Activated B cell treated with CpG ODN at 0.5 μM for 24 hours (primary cell): ENCODE data around the gene KCNK2. TPM values are rescaled to one million over a fixed set of nuclear protein-coding genes. Genes with fewer than 3 reads are reported as not detected.

Experiments used
- ATAC-seq: fragments of 200-7000 bp; cut with Tn5 transposase; one replicate; pipeline ENCODE4 v1.10.0; 2021; ENCODE audit warnings: low read depth, mild to moderate bottlenecking, moderate library complexity
- CTCF ChIA-PET: fragments of 350-600 bp; sonication (Branson Sonifier 250); formaldehyde crosslinking; loops from one replicate; lab custom pipeline; 2021; ENCODE audit warnings: antibody characterized with exemption; lab: Charles Lee
- POLR2A ChIA-PET: fragments of 350-600 bp; sonication (Branson Sonifier 250); formaldehyde crosslinking; loops from one replicate; lab custom pipeline; 2021; ENCODE audit warnings: antibody characterized with exemption; lab: Charles Lee
- DNase-seq: peaks from one replicate; pipeline ENCODE4 v3.0.0; 2022
- H3K27ac Mint-ChIP-seq: one replicate; pipeline ENCODE4 v1.8.0; 2020; ENCODE audit warnings: mixed read lengths
- H3K27me3 Mint-ChIP-seq: one replicate; pipeline ENCODE4 v1.8.0; 2021; ENCODE audit warnings: mixed read lengths
- H3K36me3 Mint-ChIP-seq: one replicate; pipeline ENCODE4 v1.8.0; 2021; ENCODE audit warnings: low read depth, mixed read lengths
- H3K4me1 Mint-ChIP-seq: one replicate; pipeline ENCODE4 v1.8.0; 2021; ENCODE audit warnings: mixed read lengths
- H3K4me3 Mint-ChIP-seq: one replicate; pipeline ENCODE4 v1.8.0; 2020; ENCODE audit warnings: mild to moderate bottlenecking, mixed read lengths
- H3K9me3 Mint-ChIP-seq: one replicate; pipeline ENCODE4 v1.8.0; 2020; ENCODE audit warnings: mixed read lengths
- CTCF ChIP-seq: fragments of 200-600 bp; IDR thresholded peaks from one replicate; pipeline ENCODE4 v1.8.0; 2022; ENCODE audit warnings: antibody characterized with exemption, mild to moderate bottlenecking
- intact Hi-C: fragments of 100-400 bp; cut with micrococcal nuclease; formaldehyde crosslinking; loops from one replicate; pipeline ENCODE4 v1.15.1; 2024
- total RNA-seq: library from RNA; stranded (reverse); gene quantifications from 2 replicates; pipeline ENCODE4 v1.2.3, GENCODE V29; 2022

KCNK2 gene
- total RNA-seq, 1 donor from 2014 or later = not detected

DNA sequence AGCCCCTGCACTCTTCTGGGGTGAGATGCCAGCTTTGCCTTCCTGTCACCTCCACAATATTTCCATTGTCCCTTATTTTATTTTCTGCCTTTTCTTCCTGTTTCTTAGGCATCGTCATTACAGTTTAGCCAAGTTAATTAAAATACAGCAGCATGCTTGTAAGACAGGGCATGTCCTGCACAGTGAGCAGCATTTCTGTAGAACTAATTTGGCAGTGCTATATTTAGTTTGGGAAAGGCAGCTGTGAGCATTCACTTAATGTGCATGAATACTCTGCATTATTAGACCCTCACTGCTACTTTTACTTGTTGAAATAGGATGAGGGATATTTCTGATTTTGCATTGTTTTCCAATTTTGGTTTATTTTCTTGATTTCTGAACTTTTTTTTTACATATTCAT lies 133.3 kb downstream of the KCNK2 start:
- DNase-seq (no peak), ATAC-seq (no peak)
- POLR2A ChIA-PET = no interaction called here
- CTCF ChIA-PET = no interaction called here
- Mint-ChIP-seq H3K4me1 (no peaks in the 10 kb centered on the region), H3K27me3 (no peaks in the 10 kb centered on the region), H3K4me3 (no peak overlapping the region), H3K36me3 (no peaks in the 10 kb centered on the region), H3K27ac (no peak overlapping the region), H3K9me3 (no peaks in the 10 kb centered on the region)
- TF ChIP-seq CTCF = no peak
- intact Hi-C loops = no loop called here

- DNase-seq = no peak
- H3K27me3 Mint-ChIP-seq = no peaks in the 10 kb centered on the region
- POLR2A ChIA-PET = no interaction called here
- intact Hi-C loops = no loop called here
- H3K4me1 Mint-ChIP-seq = no peaks in the 10 kb centered on the region
- no peak for ATAC-seq
- CTCF ChIA-PET = no interaction called here
- no peak overlapping the region for H3K27ac Mint-ChIP-seq
- H3K9me3 Mint-ChIP-seq = no peaks in the 10 kb centered on the region
- no peaks in the 10 kb centered on the region for H3K36me3 Mint-ChIP-seq
- no peak for TF ChIP-seq CTCF
- H3K4me3 Mint-ChIP-seq = no peak overlapping the region
Measured at GRCh38 chr1:215219372-215219771, 136.8 kb downstream of the KCNK2 start.

- Mint-ChIP-seq H3K4me1 (no peaks in the 10 kb centered on the region), H3K27me3 (no peaks in the 10 kb centered on the region), H3K4me3 (no peak overlapping the region), H3K36me3 (no peaks in the 10 kb centered on the region), H3K27ac (no peak overlapping the region), H3K9me3 (no peaks in the 10 kb centered on the region)
- ChIA-PET POLR2A (no interaction called here), CTCF (no interaction called here)
- no peak for DNase-seq
- TF ChIP-seq CTCF = no peak
- intact Hi-C loops = no loop called here
- ATAC-seq = no peak
Measured at GRCh38 chr1:215220346-215220745, 137.8 kb downstream of the KCNK2 start.

DNA sequence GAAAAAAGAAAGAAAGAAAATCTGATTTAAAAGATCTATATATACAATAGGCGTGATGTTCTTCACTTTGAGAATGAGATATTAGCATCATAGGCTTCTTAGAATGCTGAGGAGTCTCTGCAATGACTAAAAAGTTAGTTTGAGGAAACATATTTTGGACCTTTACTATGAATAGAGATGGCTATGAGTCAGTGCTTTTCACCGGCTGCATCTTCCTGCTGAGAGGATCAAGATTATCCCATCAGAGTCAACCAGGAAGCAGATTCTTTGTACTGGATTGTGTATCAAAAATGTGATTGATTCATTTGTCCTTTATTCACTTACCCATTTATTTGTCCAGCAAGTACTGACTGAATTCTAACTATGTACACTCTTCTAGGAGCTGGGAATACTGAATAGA lies 144.2 kb downstream of the KCNK2 start:
- no peak for ATAC-seq
- no peak for DNase-seq
- Mint-ChIP-seq H3K36me3 (no peaks in the 10 kb centered on the region), H3K27me3 (no peaks in the 10 kb centered on the region), H3K4me1 (no peaks in the 10 kb centered on the region), H3K27ac (no peak overlapping the region), H3K9me3 (no peaks in the 10 kb centered on the region), H3K4me3 (no peak overlapping the region)
- intact Hi-C loops = no loop called here
- POLR2A ChIA-PET = no interaction called here
- CTCF ChIA-PET = no interaction called here
- no peak for TF ChIP-seq CTCF

GRCh38 chr1:215228193-215228592 lies 145.7 kb downstream of the KCNK2 start:
- intact Hi-C loops = no loop called here
- H3K36me3 Mint-ChIP-seq = no peaks in the 10 kb centered on the region
- no peak overlapping the region for H3K27ac Mint-ChIP-seq
- no peak overlapping the region for H3K4me3 Mint-ChIP-seq
- no peaks in the 10 kb centered on the region for H3K4me1 Mint-ChIP-seq
- H3K9me3 Mint-ChIP-seq = no peaks in the 10 kb centered on the region
- POLR2A ChIA-PET = no interaction called here
- DNase-seq = no peak
- no peaks in the 10 kb centered on the region for H3K27me3 Mint-ChIP-seq
- CTCF ChIA-PET = no interaction called here
- no peak for TF ChIP-seq CTCF
- no peak for ATAC-seq
